Tibial artery (tissue), 4 donors: ENCODE results near the gene GLIS1.

Experiments
- DNase-seq, 2 donors: peaks; one replicate each; pipeline ENCODE4 v3.0.0-alpha.2; 2019
- H3K27ac ChIP-seq, 2 donors: fragments of 200-600 bp; sonication (generic) in 1 of 2; 1 replicate in 1 of 2; 2 replicates in 1 of 2; pipeline ENCODE4 v1.5.1; 2018 to 2019; ENCODE audit warnings: mild to moderate bottlenecking in 1 of 2
- H3K27me3 ChIP-seq, 2 donors: fragments of 200-600 bp; sonication (generic) in 1 of 2; one replicate each; pipeline versions ENCODE4 v1.5.1 to v1.6.0; 2016 to 2019
- H3K36me3 ChIP-seq, 3 donors: fragments of 200-600 bp; sonication (generic) in 2 of 3; one replicate each; pipeline ENCODE4 v1.5.1; 2016 to 2019; ENCODE audit warnings: mild to moderate bottlenecking in 2 of 3
- H3K4me1 ChIP-seq, 4 donors: fragments of 200-600 bp; sonication (generic) in 2 of 4; 1 replicate in 3 of 4; 2 replicates in 1 of 4; pipeline ENCODE4 v1.5.1; 2016 to 2019
- H3K4me3 ChIP-seq, 2 donors: fragments of 200-600 bp; sonication (generic) in 1 of 2; 1 replicate in 1 of 2; 2 replicates in 1 of 2; pipeline ENCODE4 v1.5.1; 2018 to 2019; ENCODE audit warnings: mild to moderate bottlenecking in 2 of 2
- H3K9me3 ChIP-seq, 3 donors: fragments of 200-600 bp; sonication (generic) in 1 of 3; one replicate each; pipeline ENCODE4 v1.5.1; 2016 to 2019
- CTCF ChIP-seq, 2 experiments: fragments of 200-600 bp in 1 of 2; fragments of 450-650 bp in 1 of 2; IDR thresholded peaks; one replicate each; pipeline ENCODE4 v1.5.1; 2017 to 2019; ENCODE audit warnings: antibody characterized with exemption in 2 of 2, mild to moderate bottlenecking in 1 of 2, moderate library complexity in 1 of 2
- intact Hi-C: fragments of 100-400 bp; cut with DNase I; formaldehyde crosslinking; loops from one replicate; pipeline ENCODE4 v1.15.0; 2023; ENCODE audit warnings: low total_unique reads

Gene GLIS1

GRCh38 chr1:53546409-53547155, 192.4 kb downstream of the GLIS1 start:
- DNase-seq: peak; percentile 11 to 44
- Histone ChIP-seq H3K27ac (no peak overlapping the region), H3K4me3 (no peak overlapping the region), H3K36me3 (no peaks in the 10 kb centered on the region), H3K4me1 (peaks cover 0 to 10% (median 0%) of the 10 kb centered on the region in 4 donors), H3K27me3 (peaks cover 0 to 37% of the 10 kb centered on the region in 2 donors), H3K9me3 (no peaks in the 10 kb centered on the region)
- TF ChIP-seq CTCF (IDR thresholded peaks at IDR 0.05): no peak
- intact Hi-C loops: no loop called here

GRCh38 chr1:53545663-53546408, 193.1 kb downstream of the GLIS1 start:
- H3K27me3 ChIP-seq: peaks cover 0 to 38% of the 10 kb centered on the region in 2 donors
- TF ChIP-seq CTCF (IDR thresholded peaks at IDR 0.05): no peak
- intact Hi-C loops: no loop called here
- peaks cover 0 to 14% (median 0%) of the 10 kb centered on the region in 4 donors for H3K4me1 ChIP-seq
- no peak overlapping the region for H3K27ac ChIP-seq
- no peaks in the 10 kb centered on the region for H3K36me3 ChIP-seq
- no peaks in the 10 kb centered on the region for H3K9me3 ChIP-seq
- no peak overlapping the region for H3K4me3 ChIP-seq
- peak; percentile 19 to 66 for DNase-seq

- Histone ChIP-seq H3K36me3 (no peaks in the 10 kb centered on the region), H3K27ac (no peak overlapping the region), H3K4me3 (no peak overlapping the region), H3K9me3 (no peaks in the 10 kb centered on the region), H3K4me1 (peaks cover 0 to 14% (median 0%) of the 10 kb centered on the region in 4 donors), H3K27me3 (peaks cover 0 to 38% of the 10 kb centered on the region in 2 donors)
- intact Hi-C loops: no loop called here
- TF ChIP-seq CTCF (IDR thresholded peaks at IDR 0.05): no peak
- DNase-seq: peak; percentile 9 to 47
Observed at GRCh38 chr1:53544728-53545515, 194.0 kb downstream of the GLIS1 start.

GRCh38 chr1:53543778-53544695, 194.9 kb downstream of the GLIS1 start:
- Histone ChIP-seq H3K36me3 (no peaks in the 10 kb centered on the region), H3K27ac (no peak overlapping the region), H3K27me3 (peaks cover 0 to 38% of the 10 kb centered on the region in 2 donors), H3K4me1 (peaks cover 0 to 14% (median 0%) of the 10 kb centered on the region in 4 donors), H3K9me3 (no peaks in the 10 kb centered on the region), H3K4me3 (no peak overlapping the region)
- TF ChIP-seq CTCF (IDR thresholded peaks at IDR 0.05): no peak
- DNase-seq: peak in 1 of 2 donors; percentile 48
- intact Hi-C loops: no loop called here
